Activated naive CD4-positive, alpha-beta T cell treated with anti-CD3 and anti-CD28 coated beads, Interleukin-2, amount 10 ng/mL, durations not matched to agents 7 days and 5 days (primary cell): ENCODE results near the gene RBM5.

Experiments
- CTCF ChIA-PET: fragments of 350-600 bp; sonication (Branson Sonifier 250); formaldehyde crosslinking; loops from one replicate; lab custom pipeline; 2021; ENCODE audit warnings: antibody characterized with exemption; lab: Charles Lee
- DNase-seq: peaks from one replicate; pipeline ENCODE4 v3.0.0-alpha.2; 2020
- H3K27ac Mint-ChIP-seq: one replicate; pipeline ENCODE4 v1.8.0; 2021; ENCODE audit warnings: mild to moderate bottlenecking, moderate library complexity, mixed read lengths
- H3K27me3 Mint-ChIP-seq: one replicate; pipeline ENCODE4 v1.8.0; 2021; ENCODE audit warnings: mild to moderate bottlenecking, mixed read lengths
- H3K36me3 Mint-ChIP-seq: one replicate; pipeline ENCODE4 v1.8.0; 2021; ENCODE audit warnings: mixed read lengths
- H3K4me1 Mint-ChIP-seq: one replicate; pipeline ENCODE4 v1.8.0; 2021; ENCODE audit warnings: mixed read lengths
- H3K4me3 Mint-ChIP-seq: one replicate; pipeline ENCODE4 v1.8.0; 2021; ENCODE audit warnings: mild to moderate bottlenecking, moderate library complexity, mixed read lengths
- H3K9me3 Mint-ChIP-seq: one replicate; pipeline ENCODE4 v1.8.0; 2021; ENCODE audit warnings: mixed read lengths

The RBM5 gene

DNA sequence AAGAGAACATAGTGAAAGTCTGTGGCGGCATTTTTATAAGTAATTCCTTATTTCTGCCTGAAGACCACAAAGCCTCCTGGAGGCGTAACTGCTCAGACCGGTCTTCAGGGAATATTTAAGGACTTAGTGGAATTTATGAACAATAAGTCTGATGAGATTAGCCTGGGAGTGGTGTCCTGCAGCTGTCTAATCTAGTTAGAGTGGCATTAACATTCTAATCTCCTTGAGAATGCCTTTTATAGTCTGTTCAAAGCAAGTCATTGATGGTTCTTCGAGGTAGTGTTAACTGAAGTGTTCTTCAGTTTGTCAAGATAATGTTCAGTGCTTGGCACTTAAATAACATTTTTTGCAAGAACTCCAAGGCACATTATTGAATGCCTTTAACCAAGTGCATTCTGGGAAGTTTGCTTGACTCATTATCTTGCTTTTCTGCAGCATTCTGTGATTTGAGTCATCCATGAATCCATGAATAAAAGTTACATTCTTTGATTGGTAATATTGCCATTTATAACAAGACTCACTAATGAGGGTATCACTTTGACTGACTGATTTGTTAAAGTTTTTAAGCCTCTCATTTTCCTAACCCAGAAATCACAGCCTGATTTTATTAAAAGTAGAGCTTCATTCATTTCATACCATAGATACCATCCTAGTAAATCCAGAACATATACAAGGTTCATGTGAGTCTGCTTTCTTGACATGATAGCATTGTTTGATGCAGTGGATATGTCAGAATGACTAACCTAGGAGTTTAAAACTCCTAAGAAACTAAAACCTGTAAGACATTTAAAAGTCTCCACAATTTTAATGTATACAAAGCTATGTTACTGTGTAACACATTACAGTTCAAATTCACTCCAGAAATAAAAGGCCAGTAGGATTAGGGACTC is 12.5 kb downstream of the RBM5 start:
- Mint-ChIP-seq H3K9me3 (no peaks in the 10 kb centered on the region), H3K27me3 (no peaks in the 10 kb centered on the region), H3K27ac (peak overlapping the region; percentile 1), H3K4me1 (peaks cover 6% of the 10 kb centered on the region), H3K36me3 (peaks cover 61% of the 10 kb centered on the region), H3K4me3 (no peak overlapping the region)
- no peak for DNase-seq
- CTCF ChIA-PET: interaction anchor here (0.7 to 0.9 kb wide), 3 partner anchors 12 to 20 kb away, joined by 3 to 4 read pairs (median 3); no protein-coding TSS in a partner anchor

DNA sequence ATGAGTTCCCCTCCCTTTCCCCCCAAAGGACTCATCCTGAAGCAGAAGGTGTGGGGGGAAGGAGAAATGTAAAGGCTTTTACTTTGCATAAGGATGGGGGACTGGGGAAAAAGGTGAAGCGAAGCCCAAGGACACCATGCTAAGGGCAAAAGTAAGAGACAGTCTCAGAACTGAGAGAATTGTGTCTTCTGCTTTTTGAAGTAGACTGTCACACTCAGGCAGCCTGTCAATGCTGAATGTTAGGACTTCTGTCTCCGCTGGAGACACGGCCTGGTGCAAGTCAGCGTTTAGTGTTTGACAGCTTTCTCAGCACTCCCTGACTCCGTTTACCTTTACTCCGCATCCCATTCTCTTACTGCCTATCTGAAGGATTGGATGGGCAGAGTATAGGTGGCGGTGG is 13.8 kb downstream of the RBM5 start:
- no peak for DNase-seq
- Mint-ChIP-seq H3K9me3 (no peaks in the 10 kb centered on the region), H3K27me3 (no peaks in the 10 kb centered on the region), H3K36me3 (peaks cover 64% of the 10 kb centered on the region), H3K27ac (no peak overlapping the region), H3K4me3 (no peak overlapping the region), H3K4me1 (peaks cover 6% of the 10 kb centered on the region)
- CTCF ChIA-PET: interaction anchor here (3.5 kb wide), 1 partner anchor 19 kb away, joined by 22 read pairs; no protein-coding TSS in a partner anchor

DNA sequence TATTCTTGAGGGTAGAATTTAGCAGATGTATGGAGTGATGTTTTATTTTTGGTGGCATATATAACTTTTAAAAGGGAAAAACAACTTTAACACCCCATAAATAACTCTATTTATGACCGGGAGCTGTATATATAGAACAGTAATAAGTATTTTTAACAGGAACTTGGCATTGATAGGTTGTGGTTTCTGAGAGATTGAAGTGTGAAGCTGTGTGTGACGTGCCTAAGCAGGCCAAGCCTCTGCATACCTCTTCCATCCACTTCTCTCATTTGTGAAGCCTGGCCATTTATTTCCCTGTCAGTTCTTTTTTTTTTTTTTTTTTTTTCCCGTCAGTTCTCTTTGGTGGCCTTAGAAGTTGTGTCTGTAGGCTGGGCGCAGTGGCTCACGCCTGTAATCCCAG is 23.0 kb downstream of the RBM5 start:
- Mint-ChIP-seq H3K4me1 (peaks cover 2% of the 10 kb centered on the region), H3K36me3 (peaks cover 77% of the 10 kb centered on the region), H3K4me3 (no peak overlapping the region), H3K27ac (no peak overlapping the region), H3K9me3 (no peaks in the 10 kb centered on the region), H3K27me3 (no peaks in the 10 kb centered on the region)
- DNase-seq: no peak
- CTCF ChIA-PET: no interaction called here

DNA sequence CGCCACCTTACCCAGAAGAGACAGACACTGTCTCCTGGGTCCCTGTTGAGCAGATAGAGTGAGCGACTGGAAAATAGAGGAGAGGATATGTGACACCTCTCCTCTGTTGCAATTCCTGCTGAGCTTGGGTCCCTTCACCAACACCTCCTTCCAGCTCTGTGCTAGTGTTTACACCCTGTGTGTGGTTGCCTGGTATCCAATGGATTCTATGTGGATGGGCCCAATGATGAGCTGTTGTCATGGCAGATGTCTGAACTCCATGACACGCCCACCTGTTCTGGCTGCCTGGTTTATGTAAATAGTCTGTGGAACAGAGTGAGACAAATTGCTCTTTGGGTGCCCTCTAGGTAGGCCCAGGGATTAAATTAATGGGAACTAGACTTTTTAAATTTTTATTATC is 23.7 kb downstream of the RBM5 start:
- CTCF ChIA-PET: no interaction called here
- no peak overlapping the region for H3K4me3 Mint-ChIP-seq
- no peak for DNase-seq
- H3K9me3 Mint-ChIP-seq: no peaks in the 10 kb centered on the region
- no peaks in the 10 kb centered on the region for H3K27me3 Mint-ChIP-seq
- H3K4me1 Mint-ChIP-seq: peaks cover 2% of the 10 kb centered on the region
- H3K36me3 Mint-ChIP-seq: peaks cover 77% of the 10 kb centered on the region
- no peak overlapping the region for H3K27ac Mint-ChIP-seq

DNA sequence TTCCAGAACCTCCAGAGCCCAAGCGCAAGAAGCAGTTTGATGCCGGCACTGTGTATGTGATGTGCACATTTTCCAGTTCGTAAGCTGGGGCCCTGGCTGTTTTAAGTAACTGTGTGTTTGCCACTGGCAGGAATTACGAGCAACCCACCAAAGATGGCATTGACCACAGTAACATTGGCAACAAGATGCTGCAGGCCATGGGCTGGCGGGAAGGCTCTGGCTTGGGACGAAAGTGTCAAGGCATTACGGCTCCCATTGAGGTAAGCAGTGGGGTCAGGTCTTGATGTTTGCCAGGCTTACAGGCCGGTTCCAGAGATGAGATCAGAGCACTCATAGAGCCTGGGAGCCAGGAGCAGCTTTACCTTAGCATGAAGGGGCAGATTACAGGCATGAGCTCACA is 28.4 kb downstream of the RBM5 start:
- Mint-ChIP-seq H3K9me3 (no peaks in the 10 kb centered on the region), H3K36me3 (peaks cover 56% of the 10 kb centered on the region), H3K4me3 (no peak overlapping the region), H3K27me3 (no peaks in the 10 kb centered on the region), H3K27ac (no peak overlapping the region), H3K4me1 (no peaks in the 10 kb centered on the region)
- no peak for DNase-seq
- CTCF ChIA-PET: no interaction called here

DNA sequence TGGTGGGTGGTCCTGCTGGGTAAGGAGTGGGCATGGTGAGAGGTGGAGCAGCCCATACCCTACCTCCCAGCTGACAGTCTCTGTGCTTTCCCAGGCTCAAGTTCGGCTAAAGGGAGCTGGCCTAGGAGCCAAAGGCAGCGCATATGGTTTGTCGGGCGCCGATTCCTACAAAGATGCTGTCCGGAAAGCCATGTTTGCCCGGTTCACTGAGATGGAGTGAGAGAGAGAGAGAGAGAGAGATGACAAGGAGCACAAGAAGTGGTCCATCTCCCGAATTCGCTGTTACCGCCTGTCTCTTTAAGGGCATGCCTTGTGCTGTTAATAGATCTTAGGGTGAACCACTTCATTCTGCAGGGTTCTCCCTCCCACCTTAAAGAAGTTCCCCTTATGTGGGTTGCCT is 29.5 kb downstream of the RBM5 start:
- Mint-ChIP-seq H3K4me3 (no peak overlapping the region), H3K9me3 (no peaks in the 10 kb centered on the region), H3K36me3 (peaks cover 53% of the 10 kb centered on the region), H3K27ac (no peak overlapping the region), H3K4me1 (no peaks in the 10 kb centered on the region), H3K27me3 (no peaks in the 10 kb centered on the region)
- CTCF ChIA-PET: interaction anchor here (0.6 kb wide), 1 partner anchor 34 kb away, joined by 3 read pairs; no protein-coding TSS in a partner anchor
- no peak for DNase-seq

DNA sequence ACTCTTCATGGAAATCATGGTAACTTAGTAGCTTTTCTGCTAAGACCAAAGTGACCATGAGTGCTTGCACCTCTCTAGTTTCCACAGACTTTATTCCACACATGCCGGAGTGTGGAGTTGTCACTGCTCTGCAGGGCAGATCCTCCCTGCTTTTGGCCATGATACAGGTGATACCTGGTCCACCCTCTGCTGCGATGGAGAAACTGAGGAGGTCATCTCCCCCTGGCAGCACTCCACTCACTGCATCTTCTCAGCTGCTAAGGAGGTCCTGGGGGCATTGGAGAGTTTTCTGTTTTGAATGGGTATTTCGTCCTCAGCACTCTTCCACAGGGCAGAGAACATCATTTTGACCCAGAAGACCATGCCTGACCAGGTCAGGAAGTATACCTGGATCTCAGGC is 31.1 kb downstream of the RBM5 start:
- no peak overlapping the region for H3K4me3 Mint-ChIP-seq
- H3K27me3 Mint-ChIP-seq: no peaks in the 10 kb centered on the region
- CTCF ChIA-PET: interaction anchor here (1.1 to 4.5 kb wide), 8 partner anchors 9 to 106 kb away, joined by 3 to 30 read pairs (median 6); partner anchors contain the start of gene GNAT1
- peaks cover 40% of the 10 kb centered on the region for H3K36me3 Mint-ChIP-seq
- no peaks in the 10 kb centered on the region for H3K9me3 Mint-ChIP-seq
- H3K27ac Mint-ChIP-seq: no peak overlapping the region
- no peaks in the 10 kb centered on the region for H3K4me1 Mint-ChIP-seq
- no peak for DNase-seq

DNA sequence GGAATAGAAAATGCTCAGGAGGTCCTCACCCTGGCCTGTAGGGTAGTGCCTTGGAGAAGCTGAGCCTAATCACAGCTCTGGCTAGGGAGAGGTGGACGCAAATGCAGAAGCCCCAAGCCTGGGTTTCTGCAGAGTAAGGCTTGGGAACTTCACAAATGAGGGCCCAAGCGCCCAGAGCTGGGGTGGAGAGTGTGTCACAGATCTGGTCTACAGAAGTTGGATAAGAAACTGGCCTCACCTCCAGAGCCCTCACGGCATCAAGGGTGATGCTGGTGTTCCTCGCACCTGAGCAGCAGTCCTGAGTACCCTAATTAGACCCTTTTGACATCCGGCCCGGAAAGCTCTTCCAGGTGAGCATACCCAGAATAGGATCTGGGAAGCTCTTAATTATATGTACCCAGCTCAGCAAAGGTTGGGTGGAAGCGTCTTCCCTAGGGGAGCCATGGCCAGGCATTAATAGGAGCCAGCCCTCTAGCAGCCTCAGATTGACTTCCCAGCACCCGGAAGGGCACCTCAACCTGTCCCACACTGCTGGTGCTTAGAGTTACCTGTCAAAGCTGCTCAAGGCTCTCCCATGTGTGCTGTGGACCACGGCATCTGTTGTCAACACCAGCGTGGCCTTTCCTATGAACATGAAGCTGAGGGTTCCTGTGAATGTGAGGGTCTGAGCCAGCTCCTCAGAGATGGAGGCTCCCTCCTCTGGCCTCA is 31.8 kb downstream of the RBM5 start:
- DNase-seq: no peak
- H3K4me1 Mint-ChIP-seq: no peaks in the 10 kb centered on the region
- H3K27ac Mint-ChIP-seq: peak overlapping the region; percentile 5
- H3K36me3 Mint-ChIP-seq: peaks cover 36% of the 10 kb centered on the region
- CTCF ChIA-PET: interaction anchor here (0.6 to 4.5 kb wide), 16 partner anchors 8 to 105 kb away, joined by 3 to 30 read pairs (median 4); partner anchors contain the start of gene GNAT1
- H3K9me3 Mint-ChIP-seq: no peaks in the 10 kb centered on the region
- no peaks in the 10 kb centered on the region for H3K27me3 Mint-ChIP-seq
- H3K4me3 Mint-ChIP-seq: no peak overlapping the region

DNA sequence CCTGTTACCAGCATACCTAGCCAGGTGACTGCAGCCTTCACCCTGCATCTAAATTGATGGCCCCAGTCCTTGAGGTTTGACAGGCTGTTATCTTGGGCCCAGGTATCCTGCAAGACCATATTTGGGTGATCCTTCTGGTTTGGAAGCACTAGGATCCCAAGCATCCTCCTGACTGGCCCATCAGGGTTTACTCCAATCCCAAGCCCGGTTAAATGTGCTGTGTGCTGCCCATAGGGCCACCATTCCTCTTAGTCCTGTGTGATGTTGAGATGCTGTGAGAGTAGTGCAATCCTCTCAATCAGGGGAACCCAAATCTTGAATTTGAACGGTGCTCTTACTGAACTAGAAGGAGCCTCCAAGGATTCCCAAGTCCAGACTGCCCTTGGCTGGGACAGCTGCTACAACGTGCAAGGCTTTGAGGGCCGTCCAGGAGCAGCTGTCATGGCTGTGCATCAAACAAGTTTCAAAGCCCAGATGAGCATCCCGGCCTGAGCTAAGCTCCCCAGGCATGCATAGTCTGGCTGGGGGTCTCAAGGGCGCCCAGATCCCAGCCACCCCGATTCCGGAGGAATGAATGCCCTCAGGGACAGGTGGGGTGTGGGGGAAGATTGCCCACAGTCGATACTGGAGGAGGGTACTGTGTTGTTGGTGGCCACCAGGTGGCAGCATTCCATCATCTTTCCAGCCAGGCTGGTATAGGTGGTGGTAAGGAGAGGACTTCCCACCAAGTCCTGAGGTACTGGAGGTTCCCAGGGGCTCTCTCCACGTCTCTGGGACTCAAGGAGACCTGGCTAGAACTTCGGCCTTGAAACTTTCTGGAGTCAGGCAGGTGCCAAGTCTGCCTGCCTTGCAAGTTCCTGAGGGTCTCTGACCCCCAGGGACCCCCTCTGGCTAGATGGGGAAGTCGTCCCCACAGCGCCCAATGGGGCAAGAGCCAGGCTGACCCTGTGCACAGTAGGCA is 32.6 kb downstream of the RBM5 start:
- Mint-ChIP-seq H3K4me1 (no peaks in the 10 kb centered on the region), H3K36me3 (peaks cover 27% of the 10 kb centered on the region), H3K27ac (no peak overlapping the region), H3K4me3 (no peak overlapping the region), H3K27me3 (no peaks in the 10 kb centered on the region), H3K9me3 (no peaks in the 10 kb centered on the region)
- CTCF ChIA-PET: interaction anchor here (0.6 to 4.5 kb wide), 18 partner anchors 7 to 126 kb away, joined by 3 to 30 read pairs (median 4); partner anchors contain the start of gene GNAT1
- peak; percentile 82 for DNase-seq

DNA sequence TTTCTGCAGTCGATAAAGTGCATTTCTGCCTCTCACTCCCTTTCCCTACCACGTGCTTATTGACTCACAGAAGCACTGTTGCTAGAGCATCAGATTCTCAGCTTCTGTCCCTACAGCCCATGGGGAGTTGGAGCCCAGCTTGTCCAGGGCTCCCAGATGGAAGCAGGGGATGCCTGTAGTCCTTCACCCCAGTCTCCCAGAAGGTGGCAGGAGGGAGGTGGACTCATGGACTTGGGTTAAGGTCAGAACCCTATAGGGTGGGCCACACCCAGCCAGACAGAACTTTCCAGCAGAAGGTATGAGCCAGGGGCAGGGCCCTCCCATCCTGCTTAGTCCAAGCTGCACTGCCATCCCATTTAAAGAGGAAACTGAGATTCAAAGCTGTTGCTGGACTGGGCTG is 33.4 kb downstream of the RBM5 start:
- H3K4me3 Mint-ChIP-seq: no peak overlapping the region
- CTCF ChIA-PET: interaction anchor here (0.5 to 4.5 kb wide), 12 partner anchors 9 to 1384 kb away, joined by 3 to 30 read pairs (median 4); no protein-coding TSS in a partner anchor
- H3K27me3 Mint-ChIP-seq: no peaks in the 10 kb centered on the region
- no peaks in the 10 kb centered on the region for H3K9me3 Mint-ChIP-seq
- no peaks in the 10 kb centered on the region for H3K4me1 Mint-ChIP-seq
- no peak overlapping the region for H3K27ac Mint-ChIP-seq
- DNase-seq: no peak
- peaks cover 20% of the 10 kb centered on the region for H3K36me3 Mint-ChIP-seq

DNA sequence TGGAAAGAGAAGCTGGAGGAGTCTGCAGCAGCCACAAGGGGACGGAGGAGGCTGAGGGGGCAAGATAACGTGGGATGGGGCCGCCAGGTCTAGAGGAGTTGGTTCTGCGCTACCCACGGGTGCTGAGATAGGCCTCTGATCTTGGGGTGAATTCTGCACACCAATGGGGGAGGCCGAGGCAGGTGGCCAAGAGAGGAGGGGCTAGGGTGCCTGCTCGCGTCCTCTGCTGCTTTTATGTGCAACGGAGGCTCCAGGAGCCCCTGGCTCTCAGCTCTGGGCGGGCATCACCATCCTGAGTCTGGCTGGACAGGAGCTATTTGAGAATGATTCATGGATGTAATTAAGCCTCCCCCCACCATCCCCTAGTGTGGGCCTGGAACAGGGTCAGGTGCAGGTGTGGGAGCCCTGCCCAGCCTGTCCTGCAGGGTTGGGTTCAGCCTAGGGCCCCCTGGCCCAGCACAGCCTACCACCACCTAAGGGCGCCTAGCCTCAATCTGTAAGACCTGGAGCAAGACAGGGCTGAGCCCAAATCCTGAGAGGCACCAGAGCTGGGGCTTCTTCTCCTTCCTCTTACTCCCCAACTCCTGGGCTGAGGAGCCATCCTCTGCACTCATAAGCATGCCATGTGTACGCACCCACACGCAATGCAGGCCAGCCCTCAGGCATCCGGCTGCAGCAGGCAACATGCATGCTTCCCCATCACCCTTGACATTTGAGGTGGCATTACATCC is 34.1 kb downstream of the RBM5 start:
- Mint-ChIP-seq H3K4me3 (no peak overlapping the region), H3K9me3 (no peaks in the 10 kb centered on the region), H3K36me3 (peaks cover 16% of the 10 kb centered on the region), H3K27me3 (no peaks in the 10 kb centered on the region), H3K4me1 (no peaks in the 10 kb centered on the region), H3K27ac (no peak overlapping the region)
- CTCF ChIA-PET: interaction anchor here (0.5 to 4.5 kb wide), 13 partner anchors 9 to 1385 kb away, joined by 3 to 30 read pairs (median 4); no protein-coding TSS in a partner anchor
- DNase-seq: peak; percentile 18

DNA sequence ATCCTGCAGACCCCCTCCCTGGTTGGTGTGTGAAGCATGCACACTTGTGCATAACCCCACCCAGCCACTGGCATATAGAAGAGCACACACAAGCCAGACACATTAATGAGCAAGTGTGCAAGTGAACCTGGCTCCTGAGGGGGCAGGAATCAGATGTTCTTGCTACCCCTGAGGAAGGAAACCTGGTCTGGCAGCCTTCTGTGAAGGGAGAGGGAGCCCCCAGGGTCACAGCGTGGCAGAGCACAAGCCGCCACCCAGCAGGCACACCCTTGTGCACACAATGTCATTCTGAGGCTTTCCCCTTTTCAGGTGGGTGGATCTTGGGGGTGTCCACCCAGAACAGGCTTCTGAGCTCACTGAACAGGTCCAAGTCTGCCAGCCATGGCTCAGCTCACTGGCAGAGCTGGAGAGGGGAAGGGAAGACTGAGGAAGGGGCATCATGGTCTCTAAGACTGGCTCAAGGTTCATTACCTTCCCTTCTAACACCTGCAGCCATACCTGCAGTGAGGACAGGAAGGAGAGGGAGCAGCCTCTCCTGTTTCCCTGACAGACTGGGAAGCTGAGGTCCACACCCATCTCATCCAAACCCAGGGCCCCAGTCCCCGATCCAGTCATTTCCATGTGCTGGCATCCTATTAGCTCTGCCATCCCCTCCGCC is 34.8 kb downstream of the RBM5 start:
- H3K27ac Mint-ChIP-seq: no peak overlapping the region
- no peaks in the 10 kb centered on the region for H3K4me1 Mint-ChIP-seq
- H3K36me3 Mint-ChIP-seq: peaks cover 9% of the 10 kb centered on the region
- no peak for DNase-seq
- no peak overlapping the region for H3K4me3 Mint-ChIP-seq
- H3K9me3 Mint-ChIP-seq: no peaks in the 10 kb centered on the region
- CTCF ChIA-PET: interaction anchor here (1.1 to 4.5 kb wide), 8 partner anchors 9 to 124 kb away, joined by 3 to 30 read pairs (median 4); no protein-coding TSS in a partner anchor
- H3K27me3 Mint-ChIP-seq: peaks cover 1% of the 10 kb centered on the region
